ENCODE measurements around the gene SDSL.

SDSL gene

DNA sequence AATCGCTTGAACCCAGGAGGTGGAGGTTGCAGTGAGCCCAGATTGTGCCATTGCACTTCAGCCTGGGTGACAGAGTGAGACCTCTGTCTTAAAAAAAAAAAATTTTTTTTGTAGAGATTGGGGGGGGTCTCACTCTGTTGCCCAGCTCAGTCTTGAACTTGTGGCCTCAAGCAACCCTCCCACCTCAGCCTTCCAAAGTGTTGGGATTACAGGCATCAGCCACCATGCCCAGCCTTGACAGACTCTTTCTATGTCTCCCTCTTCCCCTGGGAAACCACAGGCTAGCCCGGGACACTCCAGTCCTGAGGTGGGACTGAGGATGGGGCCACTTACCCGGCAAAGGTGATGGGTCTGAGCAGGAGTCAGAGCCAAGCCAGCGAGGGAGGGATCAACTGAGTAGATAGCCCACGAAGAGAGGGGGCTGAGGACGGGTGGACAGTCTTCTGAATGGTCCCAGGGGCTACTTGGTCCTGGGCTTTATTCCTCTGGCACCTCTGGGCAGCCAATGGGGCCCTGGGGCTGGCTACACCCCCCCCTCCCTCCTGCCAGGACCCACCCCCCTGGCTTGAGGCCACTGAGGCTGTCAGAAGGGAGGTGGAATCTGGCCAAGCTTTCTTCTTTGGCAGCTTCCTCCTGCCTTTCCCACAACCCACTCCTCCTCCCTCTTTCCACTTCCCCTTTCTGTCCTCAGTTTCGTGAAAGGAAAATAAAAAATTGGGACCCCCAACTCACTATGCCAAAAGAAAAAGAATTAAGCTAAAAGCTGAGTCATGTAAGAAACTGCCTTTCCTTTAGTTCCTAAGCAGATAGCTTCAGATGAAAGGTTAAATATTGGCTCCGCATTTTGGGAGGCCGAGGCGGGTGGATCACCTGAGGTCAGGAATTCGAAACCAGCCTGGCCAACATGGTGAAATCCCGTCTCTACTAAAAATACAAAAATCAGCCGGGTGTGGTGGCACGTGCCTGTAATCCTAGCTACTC lies 18.5 kb upstream of the SDSL start, which contains the start of gene SDS:
Gene SDS (minus strand): TSS at position 453 of the 981 bp plus-strand sequence. CDS start 4,179 bp downstream, outside the sequence.
- no peaks in the 10 kb centered on the region for H3K36me3 ChIP-seq (ENCODE audit: control insufficient read depth, insufficient read depth, low read length)
- 84% methylated on average over 14 of the region's 14 CpGs for WGBS, 2 experiments
- no peaks in the 10 kb centered on the region for H3K4me1 ChIP-seq (ENCODE audit: control insufficient read depth, insufficient read depth, low read length)
- H3K9me3 ChIP-seq (ENCODE audit: control insufficient read depth, low read length), result no peaks in the 10 kb centered on the region
- H3K4me3 ChIP-seq (ENCODE audit: insufficient read depth, low read depth, low read length), result no peak within 1 kb of the TSS
- no peaks in the 10 kb centered on the region for H3K27me3 ChIP-seq (ENCODE audit: control insufficient read depth, insufficient read depth, low read length, poor library complexity, severe bottlenecking)
- no peak within 1 kb of the TSS for H3K27ac ChIP-seq (ENCODE audit: insufficient read depth, low read depth, low read length, poor library complexity, severe bottlenecking)

GRCh38 chr12:113405694-113406093 lies 16.5 kb upstream of the SDSL start:
- Histone ChIP-seq H3K27me3 (ENCODE audit: control insufficient read depth, insufficient read depth, low read length, poor library complexity, severe bottlenecking) (no peaks in the 10 kb centered on the region), H3K4me3 (ENCODE audit: insufficient read depth, low read depth, low read length) (no peak overlapping the region), H3K4me1 (ENCODE audit: control insufficient read depth, insufficient read depth, low read length) (no peaks in the 10 kb centered on the region), H3K9me3 (ENCODE audit: control insufficient read depth, low read length) (no peaks in the 10 kb centered on the region), H3K27ac (ENCODE audit: insufficient read depth, low read depth, low read length, poor library complexity, severe bottlenecking) (no peak overlapping the region), H3K36me3 (ENCODE audit: control insufficient read depth, insufficient read depth, low read length) (no peaks in the 10 kb centered on the region)
- 65 to 68% methylated on average over 3 of the region's 3 CpGs for WGBS, 2 experiments

GRCh38 chr12:113407931-113408600 lies 14.1 kb upstream of the SDSL start:
- Histone ChIP-seq H3K4me3 (ENCODE audit: insufficient read depth, low read depth, low read length) (no peak overlapping the region), H3K4me1 (ENCODE audit: control insufficient read depth, insufficient read depth, low read length) (no peaks in the 10 kb centered on the region), H3K27me3 (ENCODE audit: control insufficient read depth, insufficient read depth, low read length, poor library complexity, severe bottlenecking) (no peaks in the 10 kb centered on the region), H3K27ac (ENCODE audit: insufficient read depth, low read depth, low read length, poor library complexity, severe bottlenecking) (no peak overlapping the region), H3K9me3 (ENCODE audit: control insufficient read depth, low read length) (no peaks in the 10 kb centered on the region), H3K36me3 (ENCODE audit: control insufficient read depth, insufficient read depth, low read length) (no peaks in the 10 kb centered on the region)
- 90% methylated on average over 6 of the region's 6 CpGs for WGBS, 2 experiments

- H3K4me1 ChIP-seq (ENCODE audit: control insufficient read depth, insufficient read depth, low read length), result no peaks in the 10 kb centered on the region
- WGBS, 2 experiments, result 92 to 97% methylated on average over 11 of the region's 11 CpGs
- H3K27ac ChIP-seq (ENCODE audit: insufficient read depth, low read depth, low read length, poor library complexity, severe bottlenecking), result no peak overlapping the region
- no peaks in the 10 kb centered on the region for H3K9me3 ChIP-seq (ENCODE audit: control insufficient read depth, low read length)
- no peaks in the 10 kb centered on the region for H3K27me3 ChIP-seq (ENCODE audit: control insufficient read depth, insufficient read depth, low read length, poor library complexity, severe bottlenecking)
- H3K36me3 ChIP-seq (ENCODE audit: control insufficient read depth, insufficient read depth, low read length), result no peaks in the 10 kb centered on the region
- H3K4me3 ChIP-seq (ENCODE audit: insufficient read depth, low read depth, low read length), result no peak overlapping the region
These were observed 13.4 kb upstream of the SDSL start for GRCh38 chr12:113408756-113409298.

DNA sequence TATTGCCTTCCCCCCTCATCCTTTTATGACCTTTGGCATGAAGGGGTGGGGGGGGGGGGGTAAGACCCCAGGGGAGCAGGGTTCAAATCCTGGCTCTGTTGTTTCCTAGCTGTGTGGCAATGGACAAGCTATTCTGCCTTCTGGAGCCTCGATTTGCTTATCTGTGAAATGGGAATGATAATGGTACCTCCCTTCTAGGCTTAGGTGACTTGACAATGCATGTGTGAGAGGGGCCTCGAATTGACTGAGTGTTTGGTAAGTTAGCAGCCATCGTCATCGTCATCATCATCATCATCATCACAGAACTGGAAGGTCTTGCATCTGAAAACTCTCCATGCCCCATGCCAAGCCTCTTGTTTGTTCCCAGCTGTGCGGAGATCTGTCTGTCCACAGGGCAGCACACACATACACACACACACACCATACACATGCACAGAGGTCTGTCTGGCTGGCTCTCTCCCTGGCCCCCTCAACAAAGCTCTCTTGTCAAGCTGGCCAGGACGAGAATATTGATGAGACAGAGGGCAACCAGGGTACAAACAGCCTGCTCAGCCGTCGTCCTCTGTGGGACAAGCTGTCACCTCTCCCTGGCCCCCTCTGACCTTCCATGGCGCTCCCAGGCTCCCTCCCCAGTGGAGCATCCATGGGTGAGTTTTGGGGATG lies 12.6 kb upstream of the SDSL start:
- no peak overlapping the region for H3K27ac ChIP-seq (ENCODE audit: insufficient read depth, low read depth, low read length, poor library complexity, severe bottlenecking)
- H3K4me3 ChIP-seq (ENCODE audit: insufficient read depth, low read depth, low read length), result no peak overlapping the region
- no peaks in the 10 kb centered on the region for H3K9me3 ChIP-seq (ENCODE audit: control insufficient read depth, low read length)
- 87% methylated on average over 9 of the region's 9 CpGs for WGBS, 2 experiments
- no peaks in the 10 kb centered on the region for H3K27me3 ChIP-seq (ENCODE audit: control insufficient read depth, insufficient read depth, low read length, poor library complexity, severe bottlenecking)
- H3K36me3 ChIP-seq (ENCODE audit: control insufficient read depth, insufficient read depth, low read length), result no peaks in the 10 kb centered on the region
- H3K4me1 ChIP-seq (ENCODE audit: control insufficient read depth, insufficient read depth, low read length), result no peaks in the 10 kb centered on the region

GRCh38 chr12:113413488-113413939 lies 8.7 kb upstream of the SDSL start:
- Histone ChIP-seq H3K4me1 (ENCODE audit: control insufficient read depth, insufficient read depth, low read length) (no peaks in the 10 kb centered on the region), H3K27ac (ENCODE audit: insufficient read depth, low read depth, low read length, poor library complexity, severe bottlenecking) (no peak overlapping the region), H3K27me3 (ENCODE audit: control insufficient read depth, insufficient read depth, low read length, poor library complexity, severe bottlenecking) (no peaks in the 10 kb centered on the region), H3K9me3 (ENCODE audit: control insufficient read depth, low read length) (no peaks in the 10 kb centered on the region), H3K36me3 (ENCODE audit: control insufficient read depth, insufficient read depth, low read length) (no peaks in the 10 kb centered on the region), H3K4me3 (ENCODE audit: insufficient read depth, low read depth, low read length) (no peak overlapping the region)
- 76 to 80% methylated on average over 11 of the region's 11 CpGs for WGBS, 2 experiments

DNA sequence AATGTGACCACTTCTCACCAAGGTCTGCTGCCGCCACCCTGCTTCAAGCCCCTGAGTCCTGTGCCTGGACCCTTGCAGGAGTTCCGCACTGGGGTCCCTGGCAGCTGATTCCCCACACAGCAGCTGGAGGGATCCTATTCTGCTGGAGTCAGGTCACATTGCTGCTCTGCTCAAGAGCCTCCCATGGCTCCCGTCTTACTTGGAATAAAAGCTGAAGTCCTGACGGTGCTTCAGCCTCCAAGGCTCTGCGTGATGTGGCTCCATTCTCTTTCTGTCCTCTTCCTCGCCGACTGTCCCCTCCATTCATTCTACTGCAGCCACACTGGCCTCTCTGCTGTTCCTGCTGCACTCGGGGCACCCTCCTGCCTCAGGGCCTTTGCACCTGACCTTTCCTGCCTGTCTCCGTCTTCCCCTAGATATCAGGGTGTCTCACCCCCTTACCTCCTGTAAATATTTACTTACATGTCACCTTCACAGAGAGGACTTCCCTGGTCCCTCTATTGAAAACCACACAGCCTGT lies 7.6 kb upstream of the SDSL start:
- Histone ChIP-seq H3K36me3 (ENCODE audit: control insufficient read depth, insufficient read depth, low read length) (no peaks in the 10 kb centered on the region), H3K4me1 (ENCODE audit: control insufficient read depth, insufficient read depth, low read length) (no peaks in the 10 kb centered on the region), H3K27me3 (ENCODE audit: control insufficient read depth, insufficient read depth, low read length, poor library complexity, severe bottlenecking) (no peaks in the 10 kb centered on the region), H3K9me3 (ENCODE audit: control insufficient read depth, low read length) (no peaks in the 10 kb centered on the region), H3K4me3 (ENCODE audit: insufficient read depth, low read depth, low read length) (no peak overlapping the region), H3K27ac (ENCODE audit: insufficient read depth, low read depth, low read length, poor library complexity, severe bottlenecking) (no peak overlapping the region)
- 92 to 93% methylated on average over 9 of the region's 9 CpGs for WGBS, 2 experiments

- Histone ChIP-seq H3K27ac (ENCODE audit: insufficient read depth, low read depth, low read length, poor library complexity, severe bottlenecking) (no peak overlapping the region), H3K36me3 (ENCODE audit: control insufficient read depth, insufficient read depth, low read length) (no peaks in the 10 kb centered on the region), H3K27me3 (ENCODE audit: control insufficient read depth, insufficient read depth, low read length, poor library complexity, severe bottlenecking) (no peaks in the 10 kb centered on the region), H3K9me3 (ENCODE audit: control insufficient read depth, low read length) (no peaks in the 10 kb centered on the region), H3K4me3 (ENCODE audit: insufficient read depth, low read depth, low read length) (no peak overlapping the region), H3K4me1 (ENCODE audit: control insufficient read depth, insufficient read depth, low read length) (no peaks in the 10 kb centered on the region)
- 78 to 80% methylated on average over 6 of the region's 6 CpGs for WGBS, 2 experiments
These were observed 6.0 kb upstream of the SDSL start for GRCh38 chr12:113416091-113416754.

DNA sequence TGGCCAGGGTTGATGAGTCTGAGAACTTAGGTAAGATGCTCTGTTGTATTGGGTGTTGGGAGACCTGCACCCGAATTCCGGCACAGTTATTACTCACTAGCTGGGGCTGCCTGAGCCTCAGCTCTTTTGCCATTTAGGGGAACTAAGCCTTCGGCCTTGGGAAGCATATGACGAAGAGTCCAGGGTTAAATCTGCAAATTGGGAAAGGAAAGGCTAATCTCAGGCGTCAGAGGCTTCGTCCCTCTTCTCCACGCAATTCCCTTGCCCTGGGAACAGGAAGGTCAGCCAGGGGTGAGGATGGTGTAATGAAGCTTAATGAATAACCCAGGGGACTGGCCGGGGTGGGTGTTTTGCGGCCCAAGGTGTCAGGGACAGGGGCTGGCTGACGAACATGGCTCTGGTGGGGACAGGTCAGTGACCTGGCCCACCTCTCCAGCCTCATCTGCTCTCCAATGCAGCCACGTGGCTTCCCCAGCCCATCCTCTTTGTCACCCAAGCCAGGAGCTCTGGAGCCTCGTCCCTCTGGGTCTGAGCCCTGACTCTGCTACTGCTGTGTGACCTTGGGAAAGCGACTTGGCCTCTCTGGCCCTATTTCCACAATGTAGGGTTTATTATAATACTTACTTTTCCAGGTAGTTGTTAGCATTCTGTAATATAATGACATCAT lies 3.8 kb upstream of the SDSL start:
- WGBS, 2 experiments, result 86 to 87% methylated on average over 13 of the region's 13 CpGs
- Histone ChIP-seq H3K4me1 (ENCODE audit: control insufficient read depth, insufficient read depth, low read length) (peaks cover 3% of the 10 kb centered on the region), H3K9me3 (ENCODE audit: control insufficient read depth, low read length) (no peaks in the 10 kb centered on the region), H3K27me3 (ENCODE audit: control insufficient read depth, insufficient read depth, low read length, poor library complexity, severe bottlenecking) (no peaks in the 10 kb centered on the region), H3K4me3 (ENCODE audit: insufficient read depth, low read depth, low read length) (no peak overlapping the region), H3K27ac (ENCODE audit: insufficient read depth, low read depth, low read length, poor library complexity, severe bottlenecking) (no peak overlapping the region), H3K36me3 (ENCODE audit: control insufficient read depth, insufficient read depth, low read length) (no peaks in the 10 kb centered on the region)
